Measurements from ENCODE around the gene TBC1D8. TPM values are rescaled to one million over a fixed set of nuclear protein-coding genes. Genes with fewer than 3 reads are reported as not detected.

TBC1D8 gene
- total RNA-seq, 5 donors from 2014 or later (not counting 1 experiment from before 2014, with no cell fraction given), result 0.40 to 2.1 (median 2.0) TPM

GRCh38 chr2:101113441-101114267, 37.5 kb downstream of the TBC1D8 start:
- Histone ChIP-seq H3K36me3 (ENCODE audit: control insufficient read depth in 2 of 2, extremely low read depth in 1 of 2, insufficient read depth in 1 of 2, low read length in 1 of 2) (no peaks in the 10 kb centered on the region), H3K4me1 (ENCODE audit: control insufficient read depth in 1 of 2, extremely low read depth in 1 of 2, insufficient read depth in 2 of 2, low read length in 2 of 2) (peaks cover 0 to 10% of the 10 kb centered on the region in 2 experiments), H3K4me3 (ENCODE audit: control insufficient read depth in 1 of 2, extremely low read depth in 1 of 2, low read length in 1 of 2) (no peak overlapping the region), H3K27ac (ENCODE audit: low read length) (no peak overlapping the region), H3K27me3 (replicated peaks in 1 of 2; ENCODE audit: control insufficient read depth in 2 of 2, extremely low read depth in 1 of 2, insufficient read depth in 2 of 2, low read length in 1 of 2) (peaks cover 0 to 5% of the 10 kb centered on the region in 2 experiments), H3K9me3 (no peaks in the 10 kb centered on the region)
- Mint-ChIP-seq H3K4me3 (no peak overlapping the region), H3K27ac (no peak overlapping the region), H3K27me3 (no peaks in the 10 kb centered on the region), H3K4me1 (peaks cover 0 to 1% (median 0%) of the 10 kb centered on the region in 3 donors), H3K9me3 (no peaks in the 10 kb centered on the region), H3K36me3 (no peaks in the 10 kb centered on the region)
- CTCF ChIA-PET, result interaction anchor here in 1 of 2 donors (0.6 kb wide), 1 partner anchor 232 kb away, joined by 3 read pairs; no protein-coding TSS in a partner anchor
- ATAC-seq (replicated peaks in 1 of 4) (no peak), DNase-seq (no peak)
- WGBS (ENCODE audit: insufficient coverage), result 50% methylated on average over 5 of the region's 10 CpGs
- POLR2A ChIA-PET, result no interaction called here

DNA sequence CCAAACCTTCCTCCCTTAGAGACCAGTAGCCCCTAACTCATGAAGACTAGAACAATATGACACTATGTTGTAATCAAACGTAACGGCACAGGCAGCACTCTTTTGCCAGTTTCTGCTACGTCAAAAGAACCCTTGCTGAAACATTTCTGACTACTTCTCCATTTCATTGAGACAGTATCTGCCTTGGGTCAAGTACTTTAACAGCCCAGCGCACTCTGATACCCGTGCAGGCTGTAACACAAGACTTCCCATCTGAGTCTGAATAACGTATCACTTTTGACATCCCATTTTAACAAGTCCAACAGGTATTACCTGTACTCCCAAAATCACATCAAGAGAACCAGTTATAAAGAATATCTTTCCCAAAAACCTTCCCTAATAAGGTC, 38.4 kb downstream of the TBC1D8 start:
- POLR2A ChIA-PET, result no interaction called here
- Histone ChIP-seq H3K27ac (ENCODE audit: low read length) (no peak overlapping the region), H3K27me3 (replicated peaks in 1 of 2; ENCODE audit: control insufficient read depth in 2 of 2, extremely low read depth in 1 of 2, insufficient read depth in 2 of 2, low read length in 1 of 2) (peaks cover 0 to 5% of the 10 kb centered on the region in 2 experiments), H3K4me3 (ENCODE audit: control insufficient read depth in 1 of 2, extremely low read depth in 1 of 2, low read length in 1 of 2) (no peak overlapping the region), H3K36me3 (ENCODE audit: control insufficient read depth in 2 of 2, extremely low read depth in 1 of 2, insufficient read depth in 1 of 2, low read length in 1 of 2) (no peaks in the 10 kb centered on the region), H3K9me3 (no peaks in the 10 kb centered on the region), H3K4me1 (ENCODE audit: control insufficient read depth in 1 of 2, extremely low read depth in 1 of 2, insufficient read depth in 2 of 2, low read length in 2 of 2) (peaks cover 0 to 10% of the 10 kb centered on the region in 2 experiments)
- Mint-ChIP-seq H3K27ac (no peak overlapping the region), H3K27me3 (no peaks in the 10 kb centered on the region), H3K9me3 (no peaks in the 10 kb centered on the region), H3K36me3 (no peaks in the 10 kb centered on the region), H3K4me3 (no peak overlapping the region), H3K4me1 (peaks cover 0 to 1% (median 0%) of the 10 kb centered on the region in 3 donors)
- DNase-seq, result no peak
- 66% methylated on average over 6 of the region's 6 CpGs for WGBS (ENCODE audit: insufficient coverage)
- CTCF ChIA-PET, result interaction anchor here in 1 of 2 donors (0.6 kb wide), 1 partner anchor 233 kb away, joined by 3 read pairs; no protein-coding TSS in a partner anchor
- ATAC-seq (replicated peaks in 1 of 4), result no peak

GRCh38 chr2:101111917-101112771, 39.0 kb downstream of the TBC1D8 start:
- Histone ChIP-seq H3K9me3 (no peaks in the 10 kb centered on the region), H3K27me3 (replicated peaks in 1 of 2; ENCODE audit: control insufficient read depth in 2 of 2, extremely low read depth in 1 of 2, insufficient read depth in 2 of 2, low read length in 1 of 2) (peaks cover 0 to 5% of the 10 kb centered on the region in 2 experiments), H3K27ac (ENCODE audit: low read length) (no peak overlapping the region), H3K36me3 (ENCODE audit: control insufficient read depth in 2 of 2, extremely low read depth in 1 of 2, insufficient read depth in 1 of 2, low read length in 1 of 2) (no peaks in the 10 kb centered on the region), H3K4me3 (ENCODE audit: control insufficient read depth in 1 of 2, extremely low read depth in 1 of 2, low read length in 1 of 2) (no peak overlapping the region), H3K4me1 (ENCODE audit: control insufficient read depth in 1 of 2, extremely low read depth in 1 of 2, insufficient read depth in 2 of 2, low read length in 2 of 2) (peaks cover 0 to 10% of the 10 kb centered on the region in 2 experiments)
- ChIA-PET CTCF (no interaction called here), POLR2A (no interaction called here)
- Mint-ChIP-seq H3K4me3 (no peak overlapping the region), H3K27ac (no peak overlapping the region), H3K9me3 (no peaks in the 10 kb centered on the region), H3K4me1 (peaks cover 0 to 1% (median 0%) of the 10 kb centered on the region in 3 donors), H3K27me3 (no peaks in the 10 kb centered on the region), H3K36me3 (no peaks in the 10 kb centered on the region)
- 78% methylated on average over 8 of the region's 10 CpGs for WGBS (ENCODE audit: insufficient coverage)
- no peak for DNase-seq
- ATAC-seq (replicated peaks in 1 of 4), result no peak

DNA sequence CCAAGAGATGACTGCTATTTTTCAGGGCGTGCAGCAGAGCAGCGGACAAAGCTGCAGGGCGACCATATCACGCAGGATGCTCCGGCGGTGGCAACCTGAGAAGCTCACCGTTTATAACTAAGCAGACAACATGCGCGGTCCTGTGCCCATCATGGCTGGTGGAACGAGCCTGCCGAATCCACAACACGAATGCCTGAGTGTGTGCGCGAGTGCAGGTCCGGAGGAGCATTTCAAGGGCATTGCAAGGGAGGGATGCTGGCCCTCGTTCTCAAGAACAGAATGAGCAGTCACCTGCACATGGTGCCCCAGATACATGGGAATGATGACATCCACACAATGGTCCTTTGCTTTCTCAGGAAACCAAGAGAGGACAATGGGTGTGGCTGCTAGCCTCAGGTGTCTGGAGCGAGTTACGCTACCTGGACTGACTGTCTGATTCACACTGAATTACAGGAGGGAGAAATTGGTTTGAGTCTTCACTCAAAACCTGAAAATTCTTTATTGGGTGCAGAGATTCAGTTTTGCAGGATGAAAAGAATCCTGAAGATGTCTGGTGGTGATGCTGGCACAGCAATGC, 39.8 kb downstream of the TBC1D8 start:
- no peaks in the 10 kb centered on the region for H3K36me3 ChIP-seq (ENCODE audit: control insufficient read depth in 2 of 2, extremely low read depth in 1 of 2, insufficient read depth in 1 of 2, low read length in 1 of 2)
- peaks cover 0 to 10% of the 10 kb centered on the region in 2 experiments for H3K4me1 ChIP-seq (ENCODE audit: control insufficient read depth in 1 of 2, extremely low read depth in 1 of 2, insufficient read depth in 2 of 2, low read length in 2 of 2)
- no peak overlapping the region for H3K4me3 Mint-ChIP-seq
- POLR2A ChIA-PET, result no interaction called here
- CTCF ChIA-PET, result no interaction called here
- no peak overlapping the region for H3K27ac ChIP-seq (ENCODE audit: low read length)
- no peaks in the 10 kb centered on the region for H3K9me3 Mint-ChIP-seq
- H3K4me3 ChIP-seq (ENCODE audit: control insufficient read depth in 1 of 2, extremely low read depth in 1 of 2, low read length in 1 of 2), result no peak overlapping the region
- 95% methylated on average over 18 of the region's 18 CpGs for WGBS (ENCODE audit: insufficient coverage)
- H3K27me3 Mint-ChIP-seq, result no peaks in the 10 kb centered on the region
- no peak for ATAC-seq (replicated peaks in 1 of 4)
- peaks cover 0 to 5% of the 10 kb centered on the region in 2 experiments for H3K27me3 ChIP-seq (replicated peaks in 1 of 2; ENCODE audit: control insufficient read depth in 2 of 2, extremely low read depth in 1 of 2, insufficient read depth in 2 of 2, low read length in 1 of 2)
- no peaks in the 10 kb centered on the region for H3K9me3 ChIP-seq
- H3K27ac Mint-ChIP-seq, result no peak overlapping the region
- no peak for DNase-seq
- H3K4me1 Mint-ChIP-seq, result peaks cover 0 to 1% (median 0%) of the 10 kb centered on the region in 3 donors
- H3K36me3 Mint-ChIP-seq, result no peaks in the 10 kb centered on the region

DNA sequence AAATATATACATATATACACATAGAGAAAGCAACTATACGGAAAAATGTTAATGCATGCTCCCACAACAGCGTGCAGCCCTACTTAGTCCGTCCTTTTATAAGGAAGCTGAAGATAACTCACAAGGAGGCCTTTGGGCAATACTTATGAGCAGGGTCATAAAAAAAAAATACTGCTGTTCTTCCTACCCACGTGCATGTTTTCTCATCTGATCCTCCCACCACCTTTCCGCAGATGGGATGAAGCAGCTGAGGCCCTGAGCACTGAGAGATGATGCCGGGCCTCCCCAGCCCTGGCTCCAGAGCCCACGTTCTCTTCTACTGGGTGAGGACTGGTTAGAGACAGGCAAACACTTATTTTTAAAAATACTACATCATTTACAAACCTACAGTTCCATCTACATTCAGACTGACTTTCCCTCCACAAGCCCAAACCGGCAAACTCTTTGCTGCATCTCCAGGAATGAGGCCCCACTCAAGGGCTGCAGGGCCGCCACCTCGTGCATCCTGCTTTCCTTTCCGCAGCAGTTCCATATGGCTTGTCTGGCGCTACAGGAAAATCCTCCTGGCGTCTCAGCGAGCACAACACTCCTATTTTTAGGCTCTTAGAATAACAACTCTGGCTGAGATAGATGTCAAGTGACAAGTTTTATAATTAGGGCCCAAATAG, 41.6 kb downstream of the TBC1D8 start:
- H3K36me3 ChIP-seq (ENCODE audit: control insufficient read depth in 2 of 2, extremely low read depth in 1 of 2, insufficient read depth in 1 of 2, low read length in 1 of 2), result no peaks in the 10 kb centered on the region
- peaks cover 0 to 1% (median 0%) of the 10 kb centered on the region in 3 donors for H3K4me1 Mint-ChIP-seq
- no peaks in the 10 kb centered on the region for H3K27me3 Mint-ChIP-seq
- WGBS (ENCODE audit: insufficient coverage), result 84% methylated on average over 9 of the region's 14 CpGs
- H3K27ac ChIP-seq (ENCODE audit: low read length), result no peak overlapping the region
- ChIA-PET CTCF (no interaction called here), POLR2A (no interaction called here)
- H3K27ac Mint-ChIP-seq, result no peak overlapping the region
- no peaks in the 10 kb centered on the region for H3K9me3 ChIP-seq
- no peak overlapping the region for H3K4me3 ChIP-seq (ENCODE audit: control insufficient read depth in 1 of 2, extremely low read depth in 1 of 2, low read length in 1 of 2)
- no peak overlapping the region for H3K4me3 Mint-ChIP-seq
- ATAC-seq (replicated peaks in 1 of 4) (no peak), DNase-seq (no peak)
- H3K36me3 Mint-ChIP-seq, result no peaks in the 10 kb centered on the region
- H3K9me3 Mint-ChIP-seq, result no peaks in the 10 kb centered on the region
- peaks cover 0 to 10% of the 10 kb centered on the region in 2 experiments for H3K4me1 ChIP-seq (ENCODE audit: control insufficient read depth in 1 of 2, extremely low read depth in 1 of 2, insufficient read depth in 2 of 2, low read length in 2 of 2)
- peaks cover 0 to 5% of the 10 kb centered on the region in 2 experiments for H3K27me3 ChIP-seq (replicated peaks in 1 of 2; ENCODE audit: control insufficient read depth in 2 of 2, extremely low read depth in 1 of 2, insufficient read depth in 2 of 2, low read length in 1 of 2)

GRCh38 chr2:101108357-101108756, 42.8 kb downstream of the TBC1D8 start:
- 89% methylated on average over 8 of the region's 8 CpGs for WGBS (ENCODE audit: insufficient coverage)
- Mint-ChIP-seq H3K4me1 (peaks cover 0 to 1% (median 0%) of the 10 kb centered on the region in 3 donors), H3K4me3 (no peak overlapping the region), H3K27ac (no peak overlapping the region), H3K36me3 (no peaks in the 10 kb centered on the region), H3K27me3 (peaks cover 0 to 3% of the 10 kb centered on the region in 2 donors), H3K9me3 (no peaks in the 10 kb centered on the region)
- Histone ChIP-seq H3K4me1 (ENCODE audit: control insufficient read depth in 1 of 2, extremely low read depth in 1 of 2, insufficient read depth in 2 of 2, low read length in 2 of 2) (peaks cover 0 to 10% of the 10 kb centered on the region in 2 experiments), H3K4me3 (ENCODE audit: control insufficient read depth in 1 of 2, extremely low read depth in 1 of 2, low read length in 1 of 2) (no peak overlapping the region), H3K36me3 (ENCODE audit: control insufficient read depth in 2 of 2, extremely low read depth in 1 of 2, insufficient read depth in 1 of 2, low read length in 1 of 2) (no peaks in the 10 kb centered on the region), H3K9me3 (no peaks in the 10 kb centered on the region), H3K27ac (ENCODE audit: low read length) (no peak overlapping the region), H3K27me3 (replicated peaks in 1 of 2; ENCODE audit: control insufficient read depth in 2 of 2, extremely low read depth in 1 of 2, insufficient read depth in 2 of 2, low read length in 1 of 2) (peaks cover 0 to 5% of the 10 kb centered on the region in 2 experiments)
- DNase-seq (no peak), ATAC-seq (replicated peaks in 1 of 4) (no peak)
- ChIA-PET POLR2A (no interaction called here), CTCF (no interaction called here)

Measured in T-cell (primary cell).